ENCODE data around the gene CHRNG.
"Not testable (repeated sequence)": the region's sequence is repeated elsewhere in the genome, so short reads cannot be mapped to it uniquely, and the experiment has no call there.

The CHRNG gene

GRCh38 chr2:232526372-232526941 lies 13.0 kb upstream of the CHRNG start:
- no peak for TF ChIP-seq CTCF (IDR thresholded peaks at IDR 0.05; ENCODE audit: control extremely low read depth, extremely low read depth, low read depth, missing control alignments)
- CTCF ChIA-PET = interaction anchor here (1.4 kb wide), 1 partner anchor 9 kb away, joined by 3 read pairs; no protein-coding TSS in a partner anchor
- no peak for DNase-seq (ENCODE audit: extremely low spot score)
- POLR2A ChIA-PET = no interaction called here

GRCh38 chr2:232527905-232528470 lies 11.5 kb upstream of the CHRNG start:
- TF ChIP-seq CTCF (IDR thresholded peaks at IDR 0.05; ENCODE audit: control extremely low read depth, extremely low read depth, low read depth, missing control alignments) = no peak
- CTCF ChIA-PET = interaction anchor here (1.0 kb wide), 1 partner anchor 201 kb away, joined by 3 read pairs; no protein-coding TSS in a partner anchor
- POLR2A ChIA-PET = no interaction called here
- no peak for DNase-seq (ENCODE audit: extremely low spot score)

- no peak for TF ChIP-seq CTCF (IDR thresholded peaks at IDR 0.05; ENCODE audit: control extremely low read depth, extremely low read depth, low read depth, missing control alignments)
- ChIA-PET CTCF (interaction anchor here (1.0 kb wide), 1 partner anchor 202 kb away, joined by 3 read pairs; no protein-coding TSS in a partner anchor), POLR2A (no interaction called here)
- DNase-seq (ENCODE audit: extremely low spot score) = no peak
Observed at GRCh38 chr2:232528746-232529460, 10.6 kb upstream of the CHRNG start.

- DNase-seq (ENCODE audit: extremely low spot score) = no peak
- ChIA-PET POLR2A (no interaction called here), CTCF (interaction anchor here (1.3 kb wide), 1 partner anchor 9 kb away, joined by 5 read pairs; no protein-coding TSS in a partner anchor)
- TF ChIP-seq CTCF (IDR thresholded peaks at IDR 0.05; ENCODE audit: control extremely low read depth, extremely low read depth, low read depth, missing control alignments) = no peak
Observed at GRCh38 chr2:232529806-232530547, 9.5 kb upstream of the CHRNG start.

- DNase-seq (ENCODE audit: extremely low spot score) = no peak
- CTCF ChIA-PET = interaction anchor here (1.1 to 1.3 kb wide), 3 partner anchors 8 to 20 kb away, joined by 3 to 5 read pairs (median 3); no protein-coding TSS in a partner anchor
- POLR2A ChIA-PET = no interaction called here
- TF ChIP-seq CTCF (IDR thresholded peaks at IDR 0.05; ENCODE audit: control extremely low read depth, extremely low read depth, low read depth, missing control alignments) = no peak
Observed at GRCh38 chr2:232530626-232531260, 8.7 kb upstream of the CHRNG start.

- TF ChIP-seq CTCF (IDR thresholded peaks at IDR 0.05; ENCODE audit: control extremely low read depth, extremely low read depth, low read depth, missing control alignments) = no peak
- CTCF ChIA-PET = interaction anchor here (0.9 kb wide), 1 partner anchor 11 kb away, joined by 3 read pairs; no protein-coding TSS in a partner anchor
- no peak for DNase-seq (ENCODE audit: extremely low spot score)
- POLR2A ChIA-PET = interaction anchor here (0.6 kb wide), 1 partner anchor 568 kb away, joined by 3 read pairs; no protein-coding TSS in a partner anchor
Observed at GRCh38 chr2:232532419-232532818, 7.1 kb upstream of the CHRNG start.

GRCh38 chr2:232532821-232533220 lies 6.7 kb upstream of the CHRNG start:
- POLR2A ChIA-PET; CTCF ChIA-PET; DNase-seq (ENCODE audit: extremely low spot score): not testable (repeated sequence)

Measured in GM10248 (cell line).